C4-2B (cell line): Measurements from ENCODE around the gene TMED5.

Source experiments
- H3K27ac ChIP-seq: fragments of 450-650 bp; 2 replicates; pipeline ENCODE4 v1.5.1; 2017
- CTCF ChIP-seq: fragments of 450-650 bp; conservative IDR thresholded peaks from 2 replicates; pipeline ENCODE4 v1.5.1; 2017; ENCODE audit warnings: mild to moderate bottlenecking
- ZFX ChIP-seq: fragments of 450-650 bp; IDR thresholded peaks from 2 replicates; pipeline ENCODE4 v1.6.1; 2017

The TMED5 gene

GRCh38 chr1:93113127-93113526 is 67.1 kb downstream of the TMED5 start:
- TF ChIP-seq ZFX (no peak), CTCF (no peak)

GRCh38 chr1:93111561-93111960 is 68.7 kb downstream of the TMED5 start:
- H3K27ac ChIP-seq = no peak overlapping the region
- TF ChIP-seq CTCF = no peak
- TF ChIP-seq ZFX = no peak

More at GRCh38 chr1:93113127-93113526, 67.1 kb downstream of the TMED5 start:
- no peak overlapping the region for H3K27ac ChIP-seq

GRCh38 chr1:93111065-93111464 is 69.1 kb downstream of the TMED5 start:
- TF ChIP-seq CTCF (no peak), ZFX (no peak)
- H3K27ac ChIP-seq = no peak overlapping the region

GRCh38 chr1:93109578-93109977 is 70.6 kb downstream of the TMED5 start:
- no peak overlapping the region for H3K27ac ChIP-seq
- no peak for TF ChIP-seq CTCF
- TF ChIP-seq ZFX = no peak

- TF ChIP-seq ZFX = no peak
- no peak for TF ChIP-seq CTCF
- no peak overlapping the region for H3K27ac ChIP-seq
Measured at GRCh38 chr1:93108335-93108734, 71.9 kb downstream of the TMED5 start.

- TF ChIP-seq ZFX (no peak), CTCF (no peak)
- no peak overlapping the region for H3K27ac ChIP-seq
Measured at GRCh38 chr1:93107395-93107794, 72.8 kb downstream of the TMED5 start.

- H3K27ac ChIP-seq = no peak overlapping the region
- TF ChIP-seq CTCF (no peak), ZFX (no peak)
Measured at GRCh38 chr1:93106226-93106625, 74.0 kb downstream of the TMED5 start.
